ENCODE measurements around the gene LRRC26. TPM values are rescaled to one million over a fixed set of nuclear protein-coding genes. Genes with fewer than 3 reads are reported as not detected.
"Not testable (repeated sequence)": the region's sequence is repeated elsewhere in the genome, so short reads cannot be mapped to it uniquely, and the experiment has no call there.

The LRRC26 gene
- total RNA-seq, 1 donor from 2014 or later = 0.62 TPM

DNA sequence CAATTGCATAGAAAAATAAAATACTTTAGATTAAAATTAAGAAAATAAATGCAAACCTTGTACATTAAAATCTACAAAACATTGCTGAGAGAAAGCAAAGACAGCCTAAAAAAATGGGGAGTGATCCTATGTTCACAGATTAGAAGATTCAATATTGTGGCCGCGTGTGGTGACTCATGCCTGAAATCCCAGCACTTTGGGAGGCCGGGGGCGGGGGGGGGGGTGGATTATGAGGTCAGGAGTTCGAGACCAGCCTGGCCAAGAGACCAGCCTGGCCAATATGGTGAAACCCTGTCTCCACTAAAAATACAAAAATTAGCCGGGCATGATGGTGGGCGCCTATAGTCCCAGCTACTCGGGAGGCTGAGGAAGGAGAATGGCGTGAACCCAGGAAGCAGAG lies 34.7 kb downstream of the LRRC26 start:
- not testable (repeated sequence) for DNase-seq

DNA sequence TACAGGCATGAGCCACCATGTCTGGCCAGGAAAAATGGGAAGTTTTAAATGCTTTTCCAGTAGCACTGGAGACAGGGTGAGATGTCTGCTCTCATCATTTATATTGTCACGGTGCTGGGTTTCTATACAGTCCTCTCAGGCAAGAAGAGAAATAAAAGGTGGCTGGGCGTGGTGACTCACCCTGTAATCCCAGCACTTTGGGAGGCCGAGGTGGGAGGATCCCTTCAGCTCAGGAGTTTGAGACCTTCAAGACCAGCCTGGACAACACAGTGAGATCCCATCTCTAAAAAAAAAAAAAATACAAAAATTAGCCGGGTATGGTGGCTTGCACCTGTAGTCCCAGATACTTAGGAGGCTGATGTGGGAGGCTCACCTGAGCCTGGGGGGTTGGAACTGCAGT lies 35.7 kb downstream of the LRRC26 start:
- no peak for DNase-seq

DNA sequence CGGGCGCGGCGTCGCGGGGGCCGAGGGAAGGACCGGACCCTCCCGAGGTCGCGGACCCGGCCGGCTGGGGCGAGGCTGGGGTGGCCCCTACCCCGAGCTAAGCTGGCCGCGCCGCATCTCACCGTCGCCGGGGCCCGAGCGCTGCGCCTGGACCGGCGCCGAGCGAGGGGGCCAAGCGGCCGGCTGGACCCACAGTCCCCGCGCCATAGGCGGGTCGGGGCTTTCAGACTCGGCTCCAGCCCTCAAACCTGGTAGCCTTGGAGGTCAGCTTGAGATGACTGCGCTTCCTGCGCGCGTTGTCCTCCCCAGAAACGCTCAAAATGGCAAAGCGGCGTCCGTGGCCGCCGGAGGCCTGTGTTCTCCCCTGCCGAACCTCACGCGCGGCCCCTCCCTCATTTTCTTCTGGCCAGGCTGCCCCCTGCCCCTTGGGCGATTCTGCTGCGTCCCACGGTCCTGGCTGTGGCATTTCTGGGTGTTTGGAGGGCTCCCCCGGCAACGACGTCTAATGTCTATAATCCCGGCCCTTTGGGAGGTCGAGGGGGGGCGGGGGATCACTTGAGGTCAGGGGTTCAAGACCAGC lies 39.6 kb downstream of the LRRC26 start:
- DNase-seq = no peak

DNA sequence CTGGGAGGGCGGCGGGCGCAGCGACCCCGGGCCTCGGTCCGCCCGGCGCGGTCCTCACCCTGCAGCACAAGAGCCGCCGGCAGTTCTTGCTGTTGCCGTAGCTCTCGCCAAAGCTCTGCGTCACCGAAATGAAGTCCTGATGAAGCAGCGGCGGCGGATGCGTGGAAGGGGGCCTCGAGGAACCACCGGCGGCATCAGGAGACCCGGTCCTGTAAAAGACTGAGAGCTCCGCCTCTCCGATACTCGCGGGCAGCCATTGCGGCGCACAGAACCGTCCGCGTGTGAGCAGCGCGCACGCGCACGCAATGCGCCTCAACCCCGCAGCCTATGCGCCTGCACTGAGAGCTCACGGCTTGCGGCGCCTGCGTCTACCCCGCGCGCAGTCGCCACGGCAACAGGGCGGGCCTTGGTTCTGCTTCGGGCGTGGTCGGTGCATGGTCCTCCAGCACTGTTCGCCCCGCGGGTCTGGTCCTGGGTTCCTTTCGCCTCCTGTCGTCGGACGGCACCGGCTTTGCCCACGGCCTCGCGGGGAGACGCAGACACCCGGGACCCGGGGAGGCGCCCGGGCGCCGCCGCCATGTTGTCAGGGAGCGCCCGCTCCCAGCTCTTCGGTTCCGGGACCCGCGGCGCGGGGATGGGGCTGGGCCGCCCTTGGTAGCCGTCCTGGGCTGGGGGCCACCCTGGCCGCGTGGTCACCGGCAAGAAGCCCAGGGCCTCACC lies 40.2 kb downstream of the LRRC26 start:
- peak; percentile 76 for DNase-seq

DNA sequence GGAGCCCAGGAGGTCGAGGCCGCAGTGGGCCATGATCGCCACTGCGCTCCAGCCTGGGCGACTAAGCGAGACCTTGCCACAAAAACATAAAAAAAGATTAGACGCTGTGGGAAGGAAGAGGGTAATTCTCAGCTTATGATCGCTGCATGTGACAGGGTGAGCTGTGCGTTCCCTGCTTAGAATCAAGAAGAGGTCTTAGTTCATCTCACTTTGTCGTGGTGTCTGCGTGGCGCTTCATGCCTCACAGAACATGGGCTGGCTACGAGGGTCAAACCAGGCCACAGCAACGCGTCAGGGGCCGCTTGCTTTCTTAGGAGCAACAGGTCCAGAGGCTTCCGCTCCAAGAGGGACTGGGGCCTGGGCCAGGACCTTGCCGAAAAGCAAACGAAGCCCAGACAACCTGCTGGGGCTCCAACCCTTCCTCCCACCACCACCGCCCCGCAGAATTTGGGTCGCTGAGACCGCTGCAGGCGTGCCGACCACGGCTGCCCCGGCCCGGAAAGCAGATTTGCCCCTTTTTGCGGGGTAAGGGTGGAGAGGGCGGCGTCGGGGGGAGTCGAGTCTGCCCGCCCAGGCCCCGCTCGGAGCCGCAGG lies 40.9 kb downstream of the LRRC26 start:
- no peak for DNase-seq

DNA sequence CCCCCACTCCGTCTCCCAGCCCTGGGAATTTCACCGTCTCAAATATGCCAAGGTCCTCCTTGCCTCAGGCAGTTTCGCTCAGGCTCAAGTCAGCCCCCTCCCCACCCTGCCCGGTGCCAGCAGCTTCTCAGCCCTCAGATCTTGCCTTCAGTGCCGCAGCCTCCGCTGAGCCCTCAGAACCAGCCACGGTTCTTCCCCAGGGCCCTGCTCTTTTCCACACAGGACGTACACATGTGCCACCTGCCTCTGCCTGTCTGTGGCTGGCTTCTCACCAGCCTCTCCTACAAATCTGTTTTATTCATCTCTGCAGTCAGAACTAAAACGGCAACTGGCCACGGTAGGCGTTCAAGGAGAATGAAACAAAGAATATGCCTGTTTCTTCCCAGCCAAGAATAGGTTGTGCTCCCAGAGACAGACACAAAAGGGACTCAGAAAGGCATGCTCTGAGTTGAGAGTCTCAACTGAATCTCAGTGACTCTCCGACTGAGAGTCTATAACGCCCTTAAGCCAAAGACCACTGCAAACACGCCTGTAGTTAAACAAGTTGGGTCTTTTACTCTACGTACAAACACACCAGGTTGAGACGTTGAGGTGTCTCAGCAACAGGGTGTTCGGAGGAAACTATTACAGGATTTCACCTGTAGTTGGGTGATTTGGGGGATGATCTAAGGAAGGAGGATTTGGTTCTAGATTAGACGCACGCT lies 41.5 kb downstream of the LRRC26 start:
- no peak for DNase-seq

DNA sequence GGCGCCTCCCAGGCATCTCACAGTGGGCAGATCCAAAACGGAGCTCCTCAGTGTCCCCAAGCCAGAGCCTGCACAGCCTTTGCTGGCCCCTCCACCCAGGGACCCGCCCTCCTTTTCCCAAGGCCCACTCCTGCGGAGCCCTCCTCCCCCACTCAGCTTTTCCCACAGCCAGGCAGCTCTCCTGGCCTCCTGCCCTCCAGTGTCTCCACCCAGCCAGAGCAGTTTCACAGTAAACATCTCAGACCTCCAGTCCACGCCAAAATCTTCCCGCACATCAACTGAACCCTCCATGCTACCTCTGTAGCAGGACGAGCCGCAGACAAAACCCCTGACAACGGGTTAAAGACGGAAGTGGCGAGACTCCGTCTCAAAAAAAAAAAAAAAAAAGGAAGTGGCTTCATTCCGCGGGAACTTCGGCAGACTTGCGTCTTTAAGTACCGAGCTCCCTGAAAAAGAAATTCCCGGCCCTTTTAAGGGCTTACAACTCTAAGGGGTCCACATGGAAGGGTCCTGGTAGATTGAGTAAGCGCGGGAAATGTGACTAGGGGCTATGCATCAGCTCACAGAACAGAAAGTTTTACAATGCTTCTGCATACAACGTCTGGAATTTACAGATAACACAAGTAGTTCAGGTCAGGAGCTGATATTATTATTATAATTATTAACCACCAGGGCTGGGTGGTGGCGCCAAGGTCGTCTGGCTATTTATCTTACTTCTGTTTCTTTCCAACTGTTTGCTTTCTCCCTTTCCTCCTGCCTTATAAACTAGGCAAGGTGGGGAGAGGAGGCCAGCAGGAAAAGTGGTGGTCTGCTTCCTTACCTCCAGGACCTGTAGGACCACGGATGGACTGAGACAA lies 42.3 kb downstream of the LRRC26 start:
- DNase-seq = no peak

DNA sequence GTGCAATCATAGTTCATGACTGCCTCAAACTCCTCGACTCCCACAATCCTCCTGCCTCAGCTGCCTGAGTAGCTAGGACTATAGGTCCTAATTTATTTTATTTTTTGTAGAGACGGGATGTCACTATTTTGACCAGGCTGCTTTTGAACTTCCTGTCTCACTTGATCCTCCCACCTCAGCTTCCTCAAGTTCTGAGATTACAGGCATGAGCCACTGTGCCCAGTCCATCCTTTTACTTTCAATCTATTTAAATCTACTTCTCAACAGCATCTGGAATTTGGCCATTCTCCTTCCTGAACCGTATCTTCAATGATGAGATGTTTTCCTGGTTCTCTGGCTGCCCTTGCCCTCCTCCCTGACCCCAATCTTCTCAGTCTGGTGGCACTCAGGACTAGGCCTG lies 43.1 kb downstream of the LRRC26 start:
- no peak for DNase-seq

DNA sequence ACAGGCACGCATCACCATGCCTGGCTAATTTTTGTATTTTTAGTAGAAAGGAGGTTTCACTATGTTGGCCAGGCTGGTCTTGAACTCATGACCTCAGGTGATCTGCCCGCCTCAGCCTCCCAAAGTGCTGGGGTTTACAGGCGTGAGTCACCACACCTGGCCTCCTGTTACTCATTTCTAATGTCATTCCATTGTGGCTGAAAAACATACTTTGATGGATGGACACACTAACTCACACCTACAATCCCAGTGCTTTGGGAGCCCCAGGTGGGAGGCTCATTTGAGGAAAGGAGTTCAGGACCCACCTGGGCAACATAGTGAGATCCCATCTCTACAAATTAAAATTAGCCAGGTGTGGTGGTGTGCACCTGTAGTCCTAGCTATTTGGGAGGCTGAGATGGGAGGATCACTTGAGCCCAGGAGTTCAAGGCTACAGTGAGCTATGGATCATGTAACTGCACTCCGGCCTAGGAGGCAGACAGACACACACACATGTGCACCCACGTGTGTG lies 45.8 kb downstream of the LRRC26 start:
- not testable (repeated sequence) for DNase-seq

DNA sequence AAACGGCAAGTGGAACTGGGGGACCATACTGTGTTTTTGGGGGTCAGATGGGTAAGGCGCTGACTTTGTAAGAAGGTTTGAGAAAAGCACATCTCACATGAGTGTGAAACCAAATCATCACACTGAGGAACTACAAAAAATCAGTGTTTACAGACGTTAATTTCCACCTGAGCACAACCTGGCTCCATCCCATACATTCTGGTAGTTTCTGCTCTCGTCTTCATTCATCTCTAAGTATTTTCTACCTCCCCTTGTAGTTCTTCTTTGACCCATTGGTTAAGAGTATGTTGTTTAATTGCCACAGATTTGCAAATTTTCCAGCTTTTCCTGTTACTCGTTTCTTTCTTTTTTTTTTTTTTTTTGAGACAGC lies 46.4 kb downstream of the LRRC26 start:
- DNase-seq = no peak

DNA sequence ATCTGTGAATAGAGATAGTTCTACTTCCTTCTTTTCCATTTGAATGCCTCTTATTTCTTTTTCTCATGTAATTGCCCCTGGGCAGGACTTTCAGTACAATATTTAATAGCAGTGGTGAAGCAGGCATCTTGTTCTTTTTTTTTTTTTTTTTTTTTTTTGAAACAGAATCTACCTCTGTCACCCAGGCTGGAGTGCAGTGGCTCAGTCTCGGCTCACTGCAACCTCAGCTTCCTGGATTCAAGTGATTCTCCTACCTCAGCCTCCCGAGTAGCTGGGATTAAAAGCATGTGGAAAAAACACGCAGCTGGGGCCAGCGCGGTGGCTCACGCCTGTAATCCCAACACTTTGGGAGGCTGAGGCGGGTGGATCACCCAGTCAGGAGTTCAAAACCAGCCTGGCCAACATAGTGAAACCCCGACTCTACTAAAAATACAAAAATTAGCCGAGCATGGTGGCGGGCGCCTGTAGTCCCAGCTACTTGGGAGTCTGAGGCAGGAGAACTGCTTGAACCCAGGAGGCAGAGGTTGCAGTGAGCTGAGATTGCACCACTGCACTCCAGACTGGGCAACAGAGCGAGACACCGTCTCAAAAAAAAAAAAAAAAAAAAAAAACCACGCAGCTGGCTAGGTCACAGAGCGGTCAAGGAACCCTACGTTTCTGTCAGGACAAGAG lies 46.9 kb downstream of the LRRC26 start:
- DNase-seq = not testable (repeated sequence)

DNA sequence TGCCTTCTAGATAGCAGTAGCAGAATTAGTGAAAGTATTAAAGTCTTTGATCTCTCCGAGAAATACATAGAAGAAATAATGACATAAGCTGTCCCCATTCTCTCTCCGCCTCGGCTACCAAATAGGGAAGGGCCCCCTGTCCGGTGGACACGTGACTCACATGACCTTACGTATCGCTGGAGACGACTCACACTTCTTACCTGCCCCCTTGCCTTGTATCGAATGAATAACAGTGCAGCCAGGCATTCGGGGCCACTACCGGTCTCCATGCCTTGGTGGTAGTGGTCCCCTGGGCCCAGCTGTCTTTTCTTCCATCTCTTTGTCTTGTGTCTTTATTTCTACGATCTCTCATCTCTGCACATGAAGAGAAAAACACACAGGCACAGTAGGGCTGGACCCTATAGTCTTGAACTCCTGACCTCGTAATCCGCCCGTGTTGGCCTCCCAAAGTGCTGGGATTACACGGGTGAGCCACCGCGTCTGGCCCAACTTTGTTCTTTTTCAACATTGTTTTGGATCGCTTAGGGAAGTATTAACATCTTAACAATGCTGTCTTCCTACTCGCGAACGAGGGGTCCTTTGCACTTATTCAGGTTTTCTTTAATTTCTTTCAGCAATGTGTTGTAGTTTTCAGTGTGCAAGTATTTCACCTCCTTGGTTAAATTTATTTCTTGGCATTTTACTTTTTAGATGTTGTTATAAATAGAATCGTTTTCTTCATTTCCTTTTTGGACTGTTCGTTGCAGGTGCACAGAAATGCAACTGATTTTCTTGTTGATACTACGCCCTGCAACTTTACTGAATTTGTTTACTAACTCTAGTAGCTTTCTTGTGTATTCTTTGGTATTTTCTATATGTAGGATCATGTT lies 47.7 kb downstream of the LRRC26 start:
- not testable (repeated sequence) for DNase-seq

Small RNAs within 50 kb of the gene (small RNA-seq; reads per million reads assigned to genes)
- not detected for gene MIR3621

Other genes starting within 250 kb of the LRRC26 start
- 53.7 TPM for gene FBXW5, start 225.3 kb downstream of the LRRC26 start, total RNA-seq
- gene C8G, start 224.8 kb downstream of the LRRC26 start, total RNA-seq = not detected
- gene LCN12, start 217.8 kb downstream of the LRRC26 start, total RNA-seq = not detected
- 52.1 TPM for gene PTGDS, start 192.5 kb downstream of the LRRC26 start, total RNA-seq
- 0.16 TPM for gene LCNL1, start 187.1 kb downstream of the LRRC26 start, total RNA-seq
- gene PAXX, start 177.6 kb downstream of the LRRC26 start, total RNA-seq = 13.6 TPM
- gene CLIC3, start 173.5 kb downstream of the LRRC26 start, total RNA-seq = 0.31 TPM
- gene ABCA2, start 141.8 kb downstream of the LRRC26 start, total RNA-seq = 20.9 TPM
- gene FUT7, start 138.0 kb downstream of the LRRC26 start, total RNA-seq = not detected
- 15.3 TPM for gene NPDC1, start 123.9 kb downstream of the LRRC26 start, total RNA-seq
- 0.16 TPM for gene ENTPD2, start 116.0 kb downstream of the LRRC26 start, total RNA-seq
- gene SAPCD2, start 99.5 kb downstream of the LRRC26 start, total RNA-seq = 1.6 TPM
- 0.31 TPM for gene UAP1L1, start 92.5 kb downstream of the LRRC26 start, total RNA-seq
- 38.5 TPM for gene MAN1B1, start 83.1 kb downstream of the LRRC26 start, total RNA-seq
- 17.6 TPM for gene DPP7, start 55.3 kb downstream of the LRRC26 start, total RNA-seq
- 31.2 TPM for gene GRIN1, start 30.9 kb downstream of the LRRC26 start, total RNA-seq
- not detected for gene TMEM210, start 2.0 kb upstream of the LRRC26 start, total RNA-seq
- gene ANAPC2, start 18.5 kb upstream of the LRRC26 start, total RNA-seq = 19.3 TPM
- 13.4 TPM for gene SSNA1, start 18.6 kb upstream of the LRRC26 start, total RNA-seq
- 4.7 TPM for gene TPRN, start 30.7 kb upstream of the LRRC26 start, total RNA-seq
- 42.9 TPM for gene TMEM203, start 35.6 kb upstream of the LRRC26 start, total RNA-seq
- 2.8 TPM for gene NDOR1, start 35.6 kb upstream of the LRRC26 start, total RNA-seq
- 1.4 TPM for gene RNF208, start 52.2 kb upstream of the LRRC26 start, total RNA-seq
- not detected for gene CYSRT1, start 55.1 kb upstream of the LRRC26 start, total RNA-seq
- gene RNF224, start 57.5 kb upstream of the LRRC26 start, total RNA-seq = not detected
- 0.16 TPM for gene SLC34A3, start 60.9 kb upstream of the LRRC26 start, total RNA-seq
- 68.9 TPM for gene TUBB4B, start 71.2 kb upstream of the LRRC26 start, total RNA-seq
- not detected for gene STPG3, start 81.2 kb upstream of the LRRC26 start, total RNA-seq
- gene NELFB, start 85.3 kb upstream of the LRRC26 start, total RNA-seq = 44.8 TPM
- gene TOR4A, start 107.7 kb upstream of the LRRC26 start, total RNA-seq = 0.31 TPM
- 3.6 TPM for gene NRARP, start 132.2 kb upstream of the LRRC26 start, total RNA-seq

Measured in occipital lobe (tissue), 3 donors.